Suppressor macrophage treated with lipopolysaccharide for 4 hours (primary cell): ENCODE results near the gene DCAKD.

Source experiments
- DNase-seq: peaks from one replicate; pipeline ENCODE4 v3.0.0-alpha.2; 2020

DCAKD gene

GRCh38 chr17:45029758-45030423 lies 21.5 kb downstream of the DCAKD start:
- no peak for DNase-seq

GRCh38 chr17:45029096-45029495 lies 22.3 kb downstream of the DCAKD start:
- no peak for DNase-seq

GRCh38 chr17:45022655-45023339 lies 28.6 kb downstream of the DCAKD start:
- no peak for DNase-seq

- no peak for DNase-seq
Observed at GRCh38 chr17:45022288-45022648, 29.2 kb downstream of the DCAKD start.

- peak; percentile 78 for DNase-seq
Observed at GRCh38 chr17:45021607-45022287, 29.7 kb downstream of the DCAKD start.

- no peak for DNase-seq
Observed at GRCh38 chr17:45020354-45021138, 30.9 kb downstream of the DCAKD start.

- DNase-seq: peak; percentile 69
Observed at GRCh38 chr17:45018848-45019711, 32.4 kb downstream of the DCAKD start.

GRCh38 chr17:45018514-45018847 lies 33.0 kb downstream of the DCAKD start:
- DNase-seq: no peak

- DNase-seq: no peak
Observed at GRCh38 chr17:45016823-45017222, 34.6 kb downstream of the DCAKD start.

- no peak for DNase-seq
Observed at GRCh38 chr17:45016237-45016636, 35.2 kb downstream of the DCAKD start.

- DNase-seq: no peak
Observed at GRCh38 chr17:45013021-45013997, 38.1 kb downstream of the DCAKD start.

GRCh38 chr17:45011767-45012166 lies 39.7 kb downstream of the DCAKD start:
- no peak for DNase-seq

- DNase-seq: no peak
Observed at GRCh38 chr17:45009676-45010467, 41.6 kb downstream of the DCAKD start.

- peak; percentile 8 for DNase-seq
Observed at GRCh38 chr17:45008216-45008615, 43.2 kb downstream of the DCAKD start.

- no peak for DNase-seq
Observed at GRCh38 chr17:45006927-45007461, 44.4 kb downstream of the DCAKD start.

GRCh38 chr17:45005700-45006099 lies 45.7 kb downstream of the DCAKD start:
- no peak for DNase-seq

- no peak for DNase-seq
Observed at GRCh38 chr17:45004388-45004787, 47.0 kb downstream of the DCAKD start.

GRCh38 chr17:45003877-45004276 lies 47.6 kb downstream of the DCAKD start:
- DNase-seq: no peak

- no peak for DNase-seq
Observed at GRCh38 chr17:45001310-45001709, 50.1 kb downstream of the DCAKD start.

GRCh38 chr17:44999433-44999832 lies 52.0 kb downstream of the DCAKD start:
- DNase-seq: no peak
